ENCODE measurements around the gene COX15.

DNA sequence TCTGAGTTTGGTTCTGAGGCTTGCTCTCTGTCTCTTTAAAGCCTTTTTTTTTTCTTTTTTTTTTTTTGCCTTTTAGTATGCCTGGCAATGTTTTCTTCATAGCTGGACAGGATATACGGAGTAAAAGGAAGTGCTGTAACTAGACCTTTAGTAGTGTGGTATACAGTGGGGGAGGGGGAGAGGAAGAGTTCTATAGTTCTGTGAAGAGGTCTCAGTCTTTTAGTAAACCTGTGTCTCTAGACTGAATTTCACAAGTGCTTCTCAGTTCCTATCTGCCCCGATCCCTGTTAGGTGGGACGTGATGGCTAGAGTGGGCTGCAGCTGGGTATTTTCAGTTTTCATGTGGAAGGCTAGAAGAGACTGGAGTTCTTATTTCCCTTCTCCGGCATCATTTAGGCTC, 47.4 kb upstream of the COX15 start:
- TF ChIP-seq, protein P1, sequence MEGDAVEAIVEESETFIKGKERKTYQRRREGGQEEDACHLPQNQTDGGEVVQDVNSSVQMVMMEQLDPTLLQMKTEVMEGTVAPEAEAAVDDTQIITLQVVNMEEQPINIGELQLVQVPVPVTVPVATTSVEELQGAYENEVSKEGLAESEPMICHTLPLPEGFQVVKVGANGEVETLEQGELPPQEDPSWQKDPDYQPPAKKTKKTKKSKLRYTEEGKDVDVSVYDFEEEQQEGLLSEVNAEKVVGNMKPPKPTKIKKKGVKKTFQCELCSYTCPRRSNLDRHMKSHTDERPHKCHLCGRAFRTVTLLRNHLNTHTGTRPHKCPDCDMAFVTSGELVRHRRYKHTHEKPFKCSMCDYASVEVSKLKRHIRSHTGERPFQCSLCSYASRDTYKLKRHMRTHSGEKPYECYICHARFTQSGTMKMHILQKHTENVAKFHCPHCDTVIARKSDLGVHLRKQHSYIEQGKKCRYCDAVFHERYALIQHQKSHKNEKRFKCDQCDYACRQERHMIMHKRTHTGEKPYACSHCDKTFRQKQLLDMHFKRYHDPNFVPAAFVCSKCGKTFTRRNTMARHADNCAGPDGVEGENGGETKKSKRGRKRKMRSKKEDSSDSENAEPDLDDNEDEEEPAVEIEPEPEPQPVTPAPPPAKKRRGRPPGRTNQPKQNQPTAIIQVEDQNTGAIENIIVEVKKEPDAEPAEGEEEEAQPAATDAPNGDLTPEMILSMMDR (conservative IDR thresholded peaks at IDR 0.05 in 1 of 2, IDR thresholded peaks at IDR 0.05 in 1 of 2; ENCODE audit: low read depth in 1 of 2, low read length in 2 of 2): no peak
- no peak for TF ChIP-seq EZH2 (IDR thresholded peaks at IDR 0.05; ENCODE audit: low read length, missing control alignments)

Data from fibroblast of lung (primary cell).